Stimulated activated CD8-positive, alpha-beta memory T cell treated with anti-CD3 and anti-CD28 coated beads, Interleukin-15, amount 100 ng/mL, for 1 hour (primary cell): ENCODE results near the gene EML6.

Experiments used
- DNase-seq: peaks from one replicate; pipeline ENCODE4 v3.0.0-alpha.2; 2020; ENCODE audit warnings: low read depth

EML6 gene

DNA sequence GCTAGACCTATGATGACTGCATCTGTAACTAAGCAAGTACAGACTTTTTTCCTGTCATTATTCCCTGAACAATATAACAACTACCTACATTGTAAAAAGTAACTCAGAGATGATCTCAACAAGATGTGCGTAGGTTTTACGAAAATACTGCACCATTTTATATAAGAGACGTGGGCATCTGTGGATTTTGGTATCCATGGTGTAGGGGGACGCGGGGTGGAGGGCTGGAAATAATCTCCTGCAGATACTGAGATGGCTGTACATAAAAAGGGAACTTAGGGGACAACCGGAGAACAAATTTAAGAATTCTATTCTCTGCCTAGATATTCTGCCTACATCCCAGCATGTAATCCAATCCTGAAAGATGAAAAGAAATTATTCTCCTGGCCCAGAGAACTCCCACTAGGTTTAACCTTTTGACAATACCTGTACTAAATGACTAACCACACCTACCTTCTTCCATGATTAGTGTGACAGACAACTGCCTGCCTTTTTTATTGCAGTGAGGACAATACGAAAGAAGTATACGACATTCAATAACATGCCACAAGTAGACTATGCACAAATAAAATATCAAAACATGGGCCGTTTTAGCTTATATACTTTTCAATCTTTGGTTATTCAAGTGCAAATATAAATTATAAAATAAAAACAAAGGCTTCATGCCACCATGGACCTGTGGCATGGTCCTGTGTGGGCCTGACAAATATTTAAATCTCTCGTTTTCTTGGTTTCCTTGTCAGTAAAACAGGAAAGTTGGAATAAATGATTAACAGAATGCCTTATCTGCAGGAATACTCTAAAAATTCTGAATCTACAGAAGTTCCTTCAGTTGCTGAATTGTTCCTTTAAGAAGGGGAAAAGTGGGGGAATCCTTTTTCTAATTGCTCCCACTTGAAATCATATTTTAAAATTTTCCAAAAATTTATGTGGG is 280.5 kb downstream of the EML6 start:
- no peak for DNase-seq

DNA sequence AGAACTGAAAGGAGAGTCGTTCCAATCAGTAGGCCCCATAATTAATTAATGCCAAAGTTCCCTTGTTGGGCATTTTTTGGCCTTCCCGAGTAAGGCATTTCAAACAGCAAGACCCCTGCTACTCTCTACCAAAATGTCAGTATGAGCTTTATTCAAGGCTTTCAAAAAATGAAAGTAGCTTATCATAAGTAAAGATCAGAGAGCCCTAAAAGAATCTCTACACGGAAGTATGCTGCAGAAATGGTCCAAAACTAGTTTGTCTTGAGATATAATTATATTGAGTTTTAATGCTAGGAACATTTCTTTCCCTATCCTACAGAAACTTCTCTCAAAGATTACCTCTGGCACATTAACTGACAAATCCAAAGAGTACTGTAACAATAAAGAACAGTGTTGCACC is 282.8 kb downstream of the EML6 start:
- no peak for DNase-seq

DNA sequence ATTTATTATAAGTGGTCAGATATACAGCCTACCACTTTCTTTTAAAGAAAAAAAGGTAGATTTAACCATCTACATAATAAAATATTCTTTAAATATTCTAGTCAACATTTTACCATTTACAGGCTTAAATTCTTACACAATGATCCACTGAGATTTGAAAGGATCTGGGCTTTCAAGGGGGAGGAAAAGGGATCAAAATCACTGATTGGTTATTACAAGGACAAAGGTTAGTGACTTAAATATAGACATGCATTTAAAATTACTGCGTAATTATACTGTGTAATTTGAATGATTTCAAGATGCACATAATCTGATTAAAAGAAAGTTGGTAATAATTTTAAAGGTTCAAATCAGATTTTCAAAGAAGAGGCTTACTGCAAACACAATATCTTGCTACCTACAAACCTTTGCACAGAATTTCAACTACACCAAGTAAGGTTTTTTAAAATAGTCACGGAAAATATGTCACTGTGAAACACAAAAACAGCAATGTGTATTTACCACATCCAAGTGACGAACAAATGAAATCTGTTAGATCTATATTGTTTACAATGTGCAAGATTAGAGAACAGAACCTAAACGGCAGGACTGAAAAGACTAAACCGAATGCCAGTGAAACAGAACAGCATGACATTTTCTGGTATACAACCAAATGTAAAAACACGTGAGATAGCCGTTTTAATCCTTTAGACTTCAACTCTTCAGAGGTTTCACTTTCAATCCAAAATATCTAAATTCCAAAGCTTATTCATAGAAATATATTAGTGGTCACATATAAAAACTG is 286.0 kb downstream of the EML6 start:
- DNase-seq, result no peak

- DNase-seq, result peak; percentile 9
Observed at GRCh38 chr2:55010149-55010591, 286.7 kb downstream of the EML6 start.

GRCh38 chr2:55010915-55011314 is 287.5 kb downstream of the EML6 start:
- no peak for DNase-seq

- DNase-seq, result no peak
Observed at GRCh38 chr2:55011831-55012671, 288.6 kb downstream of the EML6 start.

- no peak for DNase-seq
Observed at GRCh38 chr2:55012672-55013484, 289.4 kb downstream of the EML6 start.

DNA sequence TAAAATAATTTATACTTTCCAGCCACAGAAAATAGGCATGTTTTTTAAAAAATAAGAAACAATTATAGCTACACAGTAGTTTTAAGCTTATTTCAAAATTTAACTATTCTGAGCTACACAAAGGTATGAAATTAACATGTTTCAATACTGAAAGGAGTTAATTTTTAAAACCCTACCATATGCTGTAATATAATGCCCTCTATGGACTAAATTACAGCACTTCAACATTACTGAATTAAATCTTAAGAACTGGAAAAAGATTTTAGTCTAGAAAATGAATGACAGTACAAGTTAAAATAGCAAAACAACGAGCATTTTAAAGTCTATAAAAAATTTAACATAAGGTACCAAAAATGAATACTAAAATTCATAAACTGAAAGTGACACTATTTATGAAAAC is 290.5 kb downstream of the EML6 start:
- no peak for DNase-seq

DNA sequence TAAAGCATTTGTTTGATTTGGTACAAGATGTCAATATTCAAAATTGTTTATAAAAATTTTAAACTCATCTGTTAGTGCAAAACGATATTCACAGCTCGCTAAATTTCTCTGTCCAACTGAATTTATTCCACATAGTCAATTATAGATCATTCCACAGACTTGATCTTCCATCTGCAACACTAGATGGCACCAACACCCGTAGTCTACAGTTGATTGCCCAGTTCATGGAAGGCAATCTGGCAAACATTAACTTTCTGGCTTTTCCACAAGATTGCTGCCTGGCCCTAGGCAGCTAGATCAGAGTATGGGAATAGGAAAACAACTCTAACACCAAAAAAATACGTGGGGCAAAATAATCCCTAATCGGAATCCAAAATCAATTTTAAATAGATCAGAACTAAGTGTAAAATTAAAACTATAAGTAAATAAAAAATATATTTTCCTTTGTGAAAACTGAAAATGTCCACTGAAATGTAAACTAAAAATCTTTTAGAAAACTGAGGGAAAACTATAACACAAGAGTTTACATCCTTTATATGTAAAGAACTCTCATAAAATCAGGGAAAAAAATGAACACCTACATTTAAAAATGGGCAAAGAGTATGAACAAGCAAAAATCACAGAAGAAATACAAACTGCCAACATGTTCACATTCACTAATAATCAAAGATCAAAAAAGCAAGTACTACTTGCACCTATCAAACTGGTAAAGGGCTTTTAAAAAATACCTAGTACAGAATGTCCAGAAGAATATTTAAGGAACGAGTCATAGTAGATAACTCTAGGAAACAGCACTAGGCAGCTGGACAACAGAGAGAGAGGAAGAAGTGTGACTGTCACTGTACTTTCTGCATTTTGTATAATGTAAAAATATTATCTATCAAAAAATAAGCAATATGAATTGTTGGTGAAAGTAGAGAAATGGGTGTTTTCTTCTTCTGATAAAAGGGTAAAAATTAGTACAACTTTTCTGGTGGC is 291.8 kb downstream of the EML6 start:
- peak; percentile 14 for DNase-seq

- no peak for DNase-seq
Observed at GRCh38 chr2:55017428-55017827, 294.0 kb downstream of the EML6 start.

GRCh38 chr2:55017880-55018279 is 294.4 kb downstream of the EML6 start:
- no peak for DNase-seq

DNA sequence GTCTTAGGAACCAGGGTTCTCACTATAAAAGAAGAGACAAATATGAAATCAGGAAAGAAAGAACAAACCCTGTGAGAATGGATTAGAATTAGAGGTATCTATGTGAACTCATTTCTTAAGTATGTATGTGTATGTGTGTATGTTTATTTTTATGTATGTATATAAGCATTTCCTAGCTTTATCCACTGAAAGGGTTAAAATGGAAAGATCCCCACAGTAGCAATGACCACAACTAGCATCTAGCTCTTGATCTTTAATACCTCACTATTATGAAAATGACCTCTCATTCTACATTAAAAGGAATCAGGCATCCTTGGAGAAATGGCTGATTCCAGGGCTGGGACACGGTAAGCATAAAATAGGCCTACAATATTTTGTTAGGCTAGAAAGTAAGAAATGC is 295.2 kb downstream of the EML6 start:
- no peak for DNase-seq

- DNase-seq, result no peak
Observed at GRCh38 chr2:55019526-55020258, 296.2 kb downstream of the EML6 start.
